KOPT-K1 (cell line): Measurements from ENCODE around the gene PSEN2.
"Not testable (repeated sequence)": the region's sequence is repeated elsewhere in the genome, so short reads cannot be mapped to it uniquely, and the experiment has no call there.

Experiments used
- H3K27ac ChIP-seq: fragments of 200-600 bp; sonication (generic); 2 replicates; pipeline ENCODE4 v1.5.1; 2016; ENCODE audit warnings: antibody characterized with exemption, mild to moderate bottlenecking, low read depth, low read length; ENCODE audit not compliant: poor library complexity, severe bottlenecking
- H3K36me3 ChIP-seq: fragments of 200-600 bp; sonication (generic); 2 replicates; pipeline ENCODE4 v1.5.1; 2017; ENCODE audit warnings: antibody characterized with exemption, mild to moderate bottlenecking, low read length, moderate library complexity; ENCODE audit not compliant: insufficient read depth
- H3K9me3 ChIP-seq: fragments of 200-600 bp; sonication (generic); 2 replicates; pipeline ENCODE4 v1.5.1; 2017; ENCODE audit warnings: antibody characterized with exemption, low read length, mild to moderate bottlenecking; ENCODE audit not compliant: insufficient read depth, poor library complexity, severe bottlenecking

The PSEN2 gene

GRCh38 chr1:226837966-226838365 is 32.5 kb upstream of the PSEN2 start:
- H3K36me3 ChIP-seq, H3K27ac ChIP-seq, H3K9me3 ChIP-seq: not testable (repeated sequence)

- Histone ChIP-seq H3K9me3 (peaks cover 4% of the 10 kb centered on the region), H3K27ac (no peak overlapping the region), H3K36me3 (no peaks in the 10 kb centered on the region)
These were observed 32.0 kb upstream of the PSEN2 start for GRCh38 chr1:226838456-226838855.

GRCh38 chr1:226845624-226846023 is 24.8 kb upstream of the PSEN2 start:
- Histone ChIP-seq H3K9me3 (no peaks in the 10 kb centered on the region), H3K27ac (no peak overlapping the region), H3K36me3 (no peaks in the 10 kb centered on the region)

DNA sequence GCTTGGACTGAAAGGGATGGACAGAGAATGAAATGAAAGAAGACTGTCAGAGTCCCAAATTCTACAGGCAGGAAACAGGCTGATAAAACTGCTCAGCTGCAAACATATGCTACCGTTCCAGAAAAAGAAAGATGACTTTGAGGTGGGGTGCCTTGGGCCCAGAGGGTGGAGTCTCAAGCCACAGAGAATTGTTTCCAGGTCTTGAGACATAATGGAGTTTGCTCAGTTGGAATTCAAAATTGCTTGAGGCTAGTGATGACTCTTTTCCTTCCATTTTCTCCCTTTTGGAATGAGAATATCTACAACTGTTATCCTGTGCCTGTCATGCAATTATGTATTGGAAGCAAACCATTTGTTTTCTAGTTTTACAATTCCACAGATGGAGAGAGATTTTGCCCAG is 23.6 kb upstream of the PSEN2 start:
- Histone ChIP-seq H3K27ac (no peak overlapping the region), H3K9me3 (no peaks in the 10 kb centered on the region), H3K36me3 (no peaks in the 10 kb centered on the region)

DNA sequence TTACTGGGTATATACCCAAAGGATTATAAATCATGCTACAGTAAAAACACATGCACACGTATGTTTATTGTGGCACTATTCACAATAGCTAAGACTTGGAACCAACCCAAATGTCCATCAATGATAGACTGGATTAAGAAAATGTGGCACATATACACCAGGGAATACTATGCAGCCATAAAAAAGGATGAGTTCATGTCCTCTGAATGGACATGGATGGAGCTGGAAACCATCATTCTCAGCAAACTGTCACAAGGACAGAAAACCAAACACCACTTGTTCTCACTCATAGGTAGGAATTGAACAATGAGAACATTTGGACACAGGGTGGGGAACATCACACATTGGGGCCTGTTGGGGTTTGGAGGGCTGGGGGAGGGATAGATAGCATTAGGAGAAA is 15.9 kb upstream of the PSEN2 start:
- H3K9me3 ChIP-seq, H3K36me3 ChIP-seq, H3K27ac ChIP-seq: not testable (repeated sequence)

GRCh38 chr1:226862890-226863289 is 7.5 kb upstream of the PSEN2 start:
- H3K27ac ChIP-seq: no peak overlapping the region
- H3K36me3 ChIP-seq: no peaks in the 10 kb centered on the region
- no peaks in the 10 kb centered on the region for H3K9me3 ChIP-seq

DNA sequence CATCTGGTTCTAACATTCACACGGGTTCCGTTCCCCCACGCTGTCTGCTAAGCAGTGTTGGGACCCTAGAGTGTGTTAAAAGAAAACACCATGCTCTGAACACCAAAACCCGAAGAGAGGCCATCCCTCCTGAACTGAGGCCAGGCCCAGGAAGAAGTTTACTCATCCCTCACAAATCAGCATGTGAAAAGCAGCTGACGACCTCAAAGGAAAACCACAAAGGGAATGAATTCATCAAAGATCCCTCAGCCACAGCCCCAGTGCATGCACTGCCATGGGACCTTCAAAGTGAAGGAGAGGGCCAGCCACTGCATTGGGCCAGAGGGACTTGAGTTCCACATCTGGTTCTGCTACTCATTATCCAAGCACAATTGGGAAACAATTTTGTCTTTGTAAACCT is 7.0 kb upstream of the PSEN2 start:
- Histone ChIP-seq H3K9me3 (no peaks in the 10 kb centered on the region), H3K27ac (no peak overlapping the region), H3K36me3 (no peaks in the 10 kb centered on the region)

- no peak overlapping the region for H3K27ac ChIP-seq
- H3K36me3 ChIP-seq: no peaks in the 10 kb centered on the region
- H3K9me3 ChIP-seq: peaks cover 5% of the 10 kb centered on the region
These were observed 6.1 kb upstream of the PSEN2 start for GRCh38 chr1:226864311-226864710.

GRCh38 chr1:226865590-226865989 is 4.8 kb upstream of the PSEN2 start:
- Histone ChIP-seq H3K9me3 (peaks cover 5% of the 10 kb centered on the region), H3K36me3 (no peaks in the 10 kb centered on the region), H3K27ac (no peak overlapping the region)

DNA sequence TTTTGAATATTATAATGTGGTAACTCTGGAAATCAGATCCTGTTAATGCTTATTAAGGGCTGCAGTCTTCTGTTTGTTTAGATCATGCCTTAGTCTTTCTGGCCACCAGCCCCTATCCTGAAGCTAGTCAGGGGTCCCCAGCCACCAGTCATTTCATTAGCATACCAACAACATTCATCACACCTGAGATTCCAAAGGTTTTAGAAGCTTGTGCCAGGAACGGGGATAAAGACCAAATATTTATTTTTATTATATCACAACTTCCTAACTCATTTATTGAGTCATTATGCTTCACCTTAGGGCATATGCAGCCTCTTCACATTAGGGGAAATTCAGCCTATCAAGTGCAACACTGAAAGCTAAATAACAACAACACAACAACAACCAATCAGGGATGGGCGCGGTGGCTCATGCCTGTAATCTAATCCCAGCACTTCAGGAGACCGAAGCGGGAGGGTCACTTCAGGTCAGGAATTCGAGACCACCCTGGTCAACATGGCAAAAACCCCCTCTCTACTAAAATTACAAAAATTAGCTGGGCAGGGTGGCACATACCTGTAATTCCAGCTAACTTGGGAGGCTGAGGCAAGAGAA is 2.9 kb upstream of the PSEN2 start:
- H3K9me3 ChIP-seq: peaks cover 5% of the 10 kb centered on the region
- H3K27ac ChIP-seq: no peak overlapping the region
- no peaks in the 10 kb centered on the region for H3K36me3 ChIP-seq

DNA sequence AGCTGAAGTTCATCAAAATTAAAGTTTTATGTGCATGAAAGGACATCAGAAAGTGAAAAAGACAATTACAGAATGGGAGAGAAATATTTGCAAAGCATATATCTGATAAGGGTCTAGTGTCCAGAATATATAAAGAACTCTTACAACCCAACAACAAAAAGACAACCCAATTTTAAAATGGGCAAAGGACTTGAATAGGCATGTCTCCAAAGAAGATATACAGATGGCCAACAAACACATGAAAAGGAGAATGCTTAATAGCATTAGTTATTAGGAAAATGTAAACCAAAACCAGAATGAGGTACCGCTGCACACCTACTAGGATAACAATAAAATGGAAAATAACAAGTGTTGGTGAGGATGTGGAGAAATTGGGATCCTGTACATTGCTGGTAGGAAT is 1.7 kb upstream of the PSEN2 start:
- Histone ChIP-seq H3K27ac (no peak overlapping the region), H3K9me3 (peaks cover 5% of the 10 kb centered on the region), H3K36me3 (no peaks in the 10 kb centered on the region)

GRCh38 chr1:226870026-226870400 is 403 bp upstream of the PSEN2 start:
- Histone ChIP-seq H3K27ac (no peak overlapping the region), H3K9me3 (peaks cover 5% of the 10 kb centered on the region), H3K36me3 (no peaks in the 10 kb centered on the region)

DNA sequence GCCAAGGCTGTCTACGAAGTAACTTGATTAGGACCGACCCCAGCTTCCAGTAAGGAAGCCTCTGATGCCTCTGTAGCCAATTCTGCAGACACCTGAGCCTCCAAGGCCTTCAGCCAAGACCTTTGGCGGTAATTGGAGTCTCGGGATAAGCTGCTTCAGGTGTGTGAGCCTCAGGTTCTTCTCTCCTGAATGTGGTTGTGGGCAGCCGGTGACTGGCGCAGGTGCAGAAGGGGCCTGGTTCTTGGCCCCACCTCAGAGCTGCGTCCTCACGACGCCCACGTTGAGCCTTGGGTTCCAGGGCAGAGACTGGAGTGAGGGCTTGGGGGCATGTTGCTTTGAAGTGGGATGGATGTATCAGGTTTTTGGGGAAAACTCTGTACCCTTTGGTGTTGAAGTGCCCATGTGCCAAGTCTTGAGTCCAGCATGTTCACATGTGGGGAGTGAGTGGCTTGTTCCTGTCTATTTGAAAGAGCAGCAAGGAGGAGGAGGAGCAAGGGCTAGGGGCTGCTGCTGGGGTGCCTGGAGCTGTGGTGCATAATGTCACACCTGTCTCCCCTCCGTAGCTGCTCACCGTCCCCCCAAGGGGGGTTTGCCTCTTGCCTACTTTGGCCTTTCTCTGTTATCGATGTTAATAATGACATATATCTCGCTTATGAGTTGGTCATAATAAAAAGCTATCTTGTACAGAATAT is 1.4 kb downstream of the PSEN2 start:
- Histone ChIP-seq H3K36me3 (no peaks in the 10 kb centered on the region), H3K9me3 (peaks cover 5% of the 10 kb centered on the region), H3K27ac (no peak overlapping the region)

GRCh38 chr1:226872437-226872836 is 2.0 kb downstream of the PSEN2 start:
- Histone ChIP-seq H3K36me3 (no peaks in the 10 kb centered on the region), H3K27ac (no peak overlapping the region), H3K9me3 (peaks cover 5% of the 10 kb centered on the region)

- no peaks in the 10 kb centered on the region for H3K36me3 ChIP-seq
- peaks cover 2% of the 10 kb centered on the region for H3K9me3 ChIP-seq
- H3K27ac ChIP-seq: no peak overlapping the region
These were observed 3.6 kb downstream of the PSEN2 start for GRCh38 chr1:226873771-226874578.
